Fibroblast of lung (primary cell): ENCODE data around the gene FBF1.

Experiments used
- CTCF ChIP-seq, 2 donors: IDR thresholded peaks in 1 of 2; conservative IDR thresholded peaks in 1 of 2; 1 replicate in 1 of 2; 2 replicates in 1 of 2; pipeline ENCODE4 v1.5.1; 2011 to 2012; ENCODE audit warnings: low read length in 2 of 2, control low read depth in 1 of 2, inconsistent platforms in 1 of 2, low read depth in 1 of 2, mild to moderate bottlenecking in 1 of 2
- EZH2 ChIP-seq: IDR thresholded peaks from 2 replicates; pipeline ENCODE4 v1.5.1; 2012; ENCODE audit warnings: low read length, control low read depth, mild to moderate bottlenecking; ENCODE audit errors: missing control alignments

GRCh38 chr17:75940727-75941441, at the start of gene FBF1:
- TF ChIP-seq CTCF (conservative IDR thresholded peaks at IDR 0.05 in 1 of 2, IDR thresholded peaks at IDR 0.05 in 1 of 2; ENCODE audit: low read depth in 1 of 2, low read length in 2 of 2) (no peak), EZH2 (no peak)
